HepG2 (cell line): Measurements from ENCODE around the gene NOXA1. TPM values are rescaled to one million over a fixed set of nuclear protein-coding genes. Genes with fewer than 3 reads are reported as not detected.

Experiments
- ATAC-seq: fragments of 200-7000 bp; cut with Tn5 transposase; 3 replicates; pipeline ENCODE4 v1.9.1; 2020; ENCODE audit warnings: mild to moderate bottlenecking, moderate library complexity
- BruUV-seq: library from RNA; stranded (reverse); fragments of 400-500 nt; replicated peaks from 2 replicates; lab custom pipeline; 2021; lab: Mats Ljungman, UMichigan
- CTCF ChIA-PET: fragments of 300-600 bp; formaldehyde crosslinking; extraction: SDS; loops from one replicate; lab custom pipeline; 2021; ENCODE audit warnings: low total read pairs, inconsistent platforms, low intra/inter-chr PET ratio; lab: Yijun Ruan, JAX
- POLR2A ChIA-PET: fragments of 350-600 bp; sonication (Branson Sonifier 250); formaldehyde crosslinking; loops from one replicate; lab custom pipeline; 2020; ENCODE audit warnings: antibody characterized with exemption, inconsistent platforms; lab: Yijun Ruan, JAX
- DNase-seq: peaks from one replicate; pipeline ENCODE4 v3.0.0-alpha.2; 2015; ENCODE audit warnings: low spot score
- FAIRE-seq: peaks from 3 replicates; lab custom pipeline; 2011; peaks lifted over from hg19 to GRCh38; lab: Jason Lieb, UNC
- H2AFZ ChIP-seq: one replicate; pipeline ENCODE4 v1.6.1; 2011; ENCODE audit warnings: low read length, inconsistent platforms
- H3K27ac ChIP-seq: fragments of 300-600 bp; 3 replicates; pipeline ENCODE4 v1.8.0; 2011; ENCODE audit warnings: mixed run types, mild to moderate bottlenecking, mixed read lengths, low read length, inconsistent platforms; ENCODE audit not compliant: insufficient read depth; ENCODE audit errors: extremely low read length
- H3K27me3 ChIP-seq, 2 experiments: fragments of 200-600 bp in 1 of 2; 2 replicates in 1 of 2; 3 replicates in 1 of 2; pipeline versions ENCODE4 v1.6.0 to v1.8.0; 2011; ENCODE audit warnings: low read length in 2 of 2, mild to moderate bottlenecking in 2 of 2, moderate library complexity in 2 of 2, inconsistent platforms in 1 of 2; ENCODE audit not compliant: insufficient read depth in 2 of 2, control insufficient read depth in 1 of 2
- H3K36me3 ChIP-seq, 2 experiments: fragments of 200-600 bp in 1 of 2; replicated peaks in 1 of 2; 2 replicates in 1 of 2; 3 replicates in 1 of 2; pipeline versions ENCODE4 v1.5.1 to v1.8.0; 2011; ENCODE audit warnings: low read length in 2 of 2, inconsistent platforms in 1 of 2; ENCODE audit not compliant: insufficient read depth in 2 of 2, control insufficient read depth in 1 of 2
- H3K4me1 ChIP-seq: 2 replicates; pipeline ENCODE4 v1.5.1; 2012; ENCODE audit warnings: low read length, inconsistent platforms; ENCODE audit not compliant: insufficient read depth
- H3K4me2 ChIP-seq: 2 replicates; pipeline ENCODE4 v1.6.0; 2011; ENCODE audit warnings: low read depth, low read length, inconsistent platforms
- H3K4me3 ChIP-seq, 3 experiments: fragments of 200-600 bp in 1 of 3; sonication (generic), shearing (Covaris generic) in 1 of 3; replicated peaks in 1 of 3; 2 replicates each; pipeline ENCODE4 v1.5.1; 2011 to 2016; ENCODE audit warnings: low read length in 3 of 3, inconsistent platforms in 2 of 3, low read depth in 2 of 3, mild to moderate bottlenecking in 2 of 3, control low read depth in 1 of 3, mixed read lengths in 1 of 3; ENCODE audit not compliant: insufficient read depth in 1 of 3
- H3K79me2 ChIP-seq: one replicate; pipeline ENCODE4 v1.6.1; 2011; ENCODE audit warnings: low read length, inconsistent platforms; ENCODE audit not compliant: insufficient read depth
- H3K9ac ChIP-seq: 2 replicates; pipeline ENCODE4 v1.6.0; 2011; ENCODE audit warnings: mild to moderate bottlenecking, low read depth, low read length, inconsistent platforms; ENCODE audit not compliant: insufficient read depth
- H3K9me3 ChIP-seq: 2 replicates; pipeline ENCODE4 v1.5.1; 2012; ENCODE audit warnings: mild to moderate bottlenecking, low read length
- H4K20me1 ChIP-seq: 2 replicates; pipeline ENCODE4 v1.6.0; 2011; ENCODE audit warnings: inconsistent platforms, mild to moderate bottlenecking, low read length, moderate library complexity; ENCODE audit not compliant: insufficient read depth
- AHR ChIP-seq: IDR thresholded peaks from 2 replicates; pipeline ENCODE4 v1.6.1; 2018; ENCODE audit warnings: missing genetic modification reagents, missing compliant biosample characterization
- ATM ChIP-seq: fragments of 450-650 bp; IDR thresholded peaks from 2 replicates; pipeline ENCODE4 v1.7.1; 2017; ENCODE audit warnings: mild to moderate bottlenecking, borderline replicate concordance
- FOXJ3 ChIP-seq: sonication (generic); formaldehyde crosslinking; IDR thresholded peaks from 2 replicates; pipeline ENCODE4 v1.4.0; 2020; ENCODE audit warnings: missing genetic modification reagents, mild to moderate bottlenecking, borderline replicate concordance
- ZFP1 ChIP-seq: IDR thresholded peaks from 2 replicates; pipeline ENCODE4 v1.6.1; 2016
- WGBS: methylation state at CpG from one replicate; pipeline ENCODE4 v1.1.6; 2017; ENCODE audit warnings: low lambda C conversion rate; 5-methylcytosine and 5-hydroxymethylcytosine counted together
- in situ Hi-C: cut with HindIII; loops from 2 replicates; pipeline ENCODE4 v1.10.0; 2017; ENCODE audit warnings: low pct_unique_long_range_greater_than_20kb; ENCODE audit not compliant: extremely low pct_ligation_motif_present
- intact Hi-C: fragments of 100-400 bp; cut with micrococcal nuclease; formaldehyde crosslinking; loops from one replicate; pipeline ENCODE4 v1.10.0; 2022; ENCODE audit not compliant: unreplicated experiment
- polyA plus RNA-seq, 8 experiments: library from polyadenylated mRNA; depleted of rRNA in 3 of 8; stranded (reverse) in 7 of 8; unstranded in 1 of 8; fragments of >200 nt; fragmentation: Illumina TruSeq in 4 of 8; extraction: Trizol in 4 of 8; gene quantifications; 2 replicates each; pipeline versions ENCODE4 v1.2.1 to v1.2.3, GENCODE V29; 2011 to 2016; ENCODE audit warnings: low read depth in 4 of 8, missing spikeins in 1 of 8, mixed read lengths in 1 of 8; ENCODE audit not compliant: insufficient read depth in 1 of 8
- total RNA-seq, 5 experiments: library from RNA; depleted of rRNA; stranded (reverse); fragments of >200 nt; fragmentation: Illumina TruSeq; extraction: Trizol; gene quantifications; 2 replicates each; pipeline ENCODE4 v1.2.3, GENCODE V29; 2016; ENCODE audit warnings: low read depth in 1 of 5
- TF ChIP-seq, protein P1 (sequence below): fragments of 450-650 bp; IDR thresholded peaks from 2 replicates; pipeline ENCODE4 v1.6.1; 2017; ENCODE audit warnings: mild to moderate bottlenecking

The NOXA1 gene
- total and polyA plus RNA-seq, 2 of the 13 experiments (the other 11 are each of a cell fraction or from before 2014, with no cell fraction given) = 0.78 to 1.2 TPM

DNA sequence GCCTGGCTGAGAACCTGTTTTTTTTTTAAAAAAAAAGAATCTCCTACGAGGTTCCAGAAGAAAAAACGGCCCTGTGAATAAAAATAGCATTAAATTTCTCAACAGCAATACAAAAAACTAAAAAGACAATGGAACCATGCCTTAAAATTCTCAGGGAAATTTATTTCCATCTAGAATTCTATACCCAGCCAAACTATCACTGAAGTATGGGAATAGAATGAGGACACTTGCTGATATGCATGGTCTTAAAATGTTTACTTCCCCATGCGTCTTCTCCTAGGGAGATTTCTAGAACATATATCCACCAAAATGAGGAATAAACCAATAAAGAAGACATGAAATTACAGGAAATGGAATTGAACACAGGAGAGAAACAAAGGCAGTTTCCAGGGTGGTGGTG, 52.5 kb downstream of the NOXA1 start:
- ATAC-seq (no peak), DNase-seq (no peak), FAIRE-seq (no peak)
- no peak overlapping the region for H3K4me3 ChIP-seq
- WGBS = 30% methylated on average over 3 of the region's 3 CpGs
- H3K9me3 ChIP-seq = peaks cover 19% of the 10 kb centered on the region
- ChIA-PET POLR2A (no interaction called here), CTCF (no interaction called here)
- no TSS peak for BruUV-seq
- TF ChIP-seq FOXJ3 (CRISPR knock-in tag) (no peak), ZFP1 (CRISPR knock-in tag) (peak; percentile 99)
- TF ChIP-seq, protein P1, sequence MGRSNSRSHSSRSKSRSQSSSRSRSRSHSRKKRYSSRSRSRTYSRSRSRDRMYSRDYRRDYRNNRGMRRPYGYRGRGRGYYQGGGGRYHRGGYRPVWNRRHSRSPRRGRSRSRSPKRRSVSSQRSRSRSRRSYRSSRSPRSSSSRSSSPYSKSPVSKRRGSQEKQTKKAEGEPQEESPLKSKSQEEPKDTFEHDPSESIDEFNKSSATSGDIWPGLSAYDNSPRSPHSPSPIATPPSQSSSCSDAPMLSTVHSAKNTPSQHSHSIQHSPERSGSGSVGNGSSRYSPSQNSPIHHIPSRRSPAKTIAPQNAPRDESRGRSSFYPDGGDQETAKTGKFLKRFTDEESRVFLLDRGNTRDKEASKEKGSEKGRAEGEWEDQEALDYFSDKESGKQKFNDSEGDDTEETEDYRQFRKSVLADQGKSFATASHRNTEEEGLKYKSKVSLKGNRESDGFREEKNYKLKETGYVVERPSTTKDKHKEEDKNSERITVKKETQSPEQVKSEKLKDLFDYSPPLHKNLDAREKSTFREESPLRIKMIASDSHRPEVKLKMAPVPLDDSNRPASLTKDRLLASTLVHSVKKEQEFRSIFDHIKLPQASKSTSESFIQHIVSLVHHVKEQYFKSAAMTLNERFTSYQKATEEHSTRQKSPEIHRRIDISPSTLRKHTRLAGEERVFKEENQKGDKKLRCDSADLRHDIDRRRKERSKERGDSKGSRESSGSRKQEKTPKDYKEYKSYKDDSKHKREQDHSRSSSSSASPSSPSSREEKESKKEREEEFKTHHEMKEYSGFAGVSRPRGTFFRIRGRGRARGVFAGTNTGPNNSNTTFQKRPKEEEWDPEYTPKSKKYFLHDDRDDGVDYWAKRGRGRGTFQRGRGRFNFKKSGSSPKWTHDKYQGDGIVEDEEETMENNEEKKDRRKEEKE = no peak
- no peaks in the 10 kb centered on the region for H3K79me2 ChIP-seq
- H3K9ac ChIP-seq = no peak overlapping the region
- no peaks in the 10 kb centered on the region for H4K20me1 ChIP-seq
- in situ Hi-C loops (no loop called here), intact Hi-C loops (no loop called here)
- no peak overlapping the region for H2AFZ ChIP-seq
- H3K27me3 ChIP-seq = peaks cover 5 to 29% of the 10 kb centered on the region in 2 experiments; a peak in 4 of 5 replicates
- no peaks in the 10 kb centered on the region for H3K36me3 ChIP-seq
- no peak overlapping the region for H3K27ac ChIP-seq
- no peak overlapping the region for H3K4me2 ChIP-seq
- peaks cover 27% of the 10 kb centered on the region for H3K4me1 ChIP-seq

DNA sequence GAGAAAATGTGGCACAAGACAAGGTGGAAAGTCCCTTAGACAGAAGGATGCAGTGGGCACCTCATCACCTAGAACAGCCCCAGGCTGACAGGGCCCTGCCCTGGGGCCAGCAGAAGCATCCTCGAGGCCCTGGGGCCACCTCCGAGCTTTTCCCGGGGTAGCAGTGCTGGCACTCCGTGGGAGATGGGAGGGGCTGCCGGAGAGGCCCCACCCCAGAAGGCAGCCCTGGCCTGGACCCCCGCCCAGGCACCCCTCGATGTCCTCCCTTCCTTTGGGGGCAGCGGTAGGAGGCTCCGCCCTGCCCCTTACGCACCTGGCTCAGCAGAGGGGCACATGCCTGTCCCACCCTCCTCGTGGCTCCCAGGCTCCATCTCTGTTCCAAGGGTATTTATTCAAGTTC, 53.7 kb downstream of the NOXA1 start:
- no peak for ATAC-seq
- in situ Hi-C loops = no loop called here
- WGBS = no CpG with 5 or more reads among the region's 11 CpGs
- Histone ChIP-seq H3K4me2 (no peak overlapping the region), H2AFZ (no peak overlapping the region), H3K4me1 (peaks cover 32% of the 10 kb centered on the region), H3K4me3 (no peak overlapping the region), H3K27ac (no peak overlapping the region), H3K36me3 (no peaks in the 10 kb centered on the region), H3K9me3 (peaks cover 19% of the 10 kb centered on the region), H3K27me3 (peaks cover 5 to 23% of the 10 kb centered on the region in 2 experiments; a peak in 2 of 5 replicates)
- no TSS peak for BruUV-seq
- CTCF ChIA-PET = no interaction called here
- TF ChIP-seq AHR (CRISPR knock-in tag) (no peak), ATM (no peak)
- TF ChIP-seq, all 625 proteins: peak for 0
- H4K20me1 ChIP-seq = no peaks in the 10 kb centered on the region
- FAIRE-seq (no peak), DNase-seq (no peak)
- POLR2A ChIA-PET = no interaction called here
- intact Hi-C loops = no loop called here
- H3K79me2 ChIP-seq = no peaks in the 10 kb centered on the region
- H3K9ac ChIP-seq = no peak overlapping the region
